ENCODE measurements around the gene TWIST1.

GRCh38 chr7:19066170-19066569 lies 51.3 kb downstream of the TWIST1 start:
- TF ChIP-seq CTCF (IDR thresholded peaks at IDR 0.05; ENCODE audit: insufficient read depth, low read length): no peak
- TF ChIP-seq POLR2AphosphoS5 (IDR thresholded peaks at IDR 0.05; ENCODE audit: low read depth): no peak
- TF ChIP-seq, protein P1, sequence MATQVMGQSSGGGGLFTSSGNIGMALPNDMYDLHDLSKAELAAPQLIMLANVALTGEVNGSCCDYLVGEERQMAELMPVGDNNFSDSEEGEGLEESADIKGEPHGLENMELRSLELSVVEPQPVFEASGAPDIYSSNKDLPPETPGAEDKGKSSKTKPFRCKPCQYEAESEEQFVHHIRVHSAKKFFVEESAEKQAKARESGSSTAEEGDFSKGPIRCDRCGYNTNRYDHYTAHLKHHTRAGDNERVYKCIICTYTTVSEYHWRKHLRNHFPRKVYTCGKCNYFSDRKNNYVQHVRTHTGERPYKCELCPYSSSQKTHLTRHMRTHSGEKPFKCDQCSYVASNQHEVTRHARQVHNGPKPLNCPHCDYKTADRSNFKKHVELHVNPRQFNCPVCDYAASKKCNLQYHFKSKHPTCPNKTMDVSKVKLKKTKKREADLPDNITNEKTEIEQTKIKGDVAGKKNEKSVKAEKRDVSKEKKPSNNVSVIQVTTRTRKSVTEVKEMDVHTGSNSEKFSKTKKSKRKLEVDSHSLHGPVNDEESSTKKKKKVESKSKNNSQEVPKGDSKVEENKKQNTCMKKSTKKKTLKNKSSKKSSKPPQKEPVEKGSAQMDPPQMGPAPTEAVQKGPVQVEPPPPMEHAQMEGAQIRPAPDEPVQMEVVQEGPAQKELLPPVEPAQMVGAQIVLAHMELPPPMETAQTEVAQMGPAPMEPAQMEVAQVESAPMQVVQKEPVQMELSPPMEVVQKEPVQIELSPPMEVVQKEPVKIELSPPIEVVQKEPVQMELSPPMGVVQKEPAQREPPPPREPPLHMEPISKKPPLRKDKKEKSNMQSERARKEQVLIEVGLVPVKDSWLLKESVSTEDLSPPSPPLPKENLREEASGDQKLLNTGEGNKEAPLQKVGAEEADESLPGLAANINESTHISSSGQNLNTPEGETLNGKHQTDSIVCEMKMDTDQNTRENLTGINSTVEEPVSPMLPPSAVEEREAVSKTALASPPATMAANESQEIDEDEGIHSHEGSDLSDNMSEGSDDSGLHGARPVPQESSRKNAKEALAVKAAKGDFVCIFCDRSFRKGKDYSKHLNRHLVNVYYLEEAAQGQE (IDR thresholded peaks at IDR 0.05; ENCODE audit: insufficient replicate concordance, low read depth): no peak
- no peak for TF ChIP-seq SPI1 (IDR thresholded peaks at IDR 0.05; ENCODE audit: borderline replicate concordance, low read depth)
